HCT116 (cell line): ENCODE measurements around the gene HOXB1. TPM values are rescaled to one million over a fixed set of nuclear protein-coding genes. Genes with fewer than 3 reads are reported as not detected.

Experiments used
- ATAC-seq: fragments of 200-7000 bp; cut with Tn5 transposase; 2 replicates; pipeline ENCODE4 v1.9.1; 2020; ENCODE audit warnings: mild to moderate bottlenecking, moderate library complexity
- BruUV-seq: library from RNA; stranded (reverse); fragments of 400-500 nt; replicated peaks from 2 replicates; lab custom pipeline; 2021; lab: Mats Ljungman, UMichigan
- CTCF ChIA-PET: fragments of 300-600 bp; sonication (Branson Sonifier 250); formaldehyde crosslinking; loops from one replicate; lab custom pipeline; 2021; ENCODE audit warnings: antibody characterized with exemption; lab: Charles Lee
- POLR2A ChIA-PET: fragments of 300-600, 350-600 bp; sonication (Branson Sonifier 250); formaldehyde crosslinking; loops from one replicate; lab custom pipeline; 2021; ENCODE audit warnings: antibody characterized with exemption; lab: Charles Lee
- RAD21 ChIA-PET, 2 experiments: fragments of 300-600 bp; sonication (Branson Sonifier 250); formaldehyde crosslinking; loops; one replicate each; lab custom pipeline; 2023; ENCODE audit warnings: low total read pairs in 2 of 2; ENCODE audit not compliant: uncharacterized antibody in 2 of 2, unreplicated experiment in 2 of 2, low non-redundant PET in 1 of 2; lab: Charles Lee
- DNase-seq: peaks from one replicate; pipeline ENCODE4 v3.0.0-alpha.2; 2010; ENCODE audit warnings: low read depth, low spot score
- H2AFZ ChIP-seq: fragments of 200-600 bp; shearing (Covaris generic), sonication (generic); 2 replicates; pipeline ENCODE4 v1.6.1; 2017; ENCODE audit warnings: low read depth, mixed run types, mixed read lengths, antibody characterized with exemption, low read length; ENCODE audit not compliant: poor library complexity, severe bottlenecking
- H3K27ac ChIP-seq: 2 replicates; pipeline ENCODE4 v1.5.1; 2012; ENCODE audit warnings: low read depth, low read length
- H3K27me3 ChIP-seq: fragments of 200-600 bp; sonication (generic); 2 replicates; pipeline ENCODE4 v1.6.1; 2016; ENCODE audit warnings: mixed run types, low read length, mixed read lengths; ENCODE audit not compliant: insufficient read depth
- H3K36me3 ChIP-seq, 2 experiments: fragments of 200-500 bp in 1 of 2; fragments of 200-600 bp in 1 of 2; sonication (Bioruptor generic) in 1 of 2; sonication (generic) in 1 of 2; 2 replicates each; pipeline versions ENCODE4 v1.5.1 to v1.6.1; 2014 to 2016; ENCODE audit warnings: low read length in 2 of 2, inconsistent platforms in 1 of 2, mixed read lengths in 1 of 2, mixed run types in 1 of 2; ENCODE audit not compliant: insufficient read depth in 2 of 2, control insufficient read depth in 1 of 2
- H3K4me1 ChIP-seq, 2 experiments: fragments of 200-600 bp in 1 of 2; sonication (generic) in 1 of 2; 2 replicates each; pipeline versions ENCODE4 v1.5.1 to v1.6.1; 2012 to 2017; ENCODE audit warnings: low read length in 2 of 2, inconsistent platforms in 1 of 2, mild to moderate bottlenecking in 1 of 2, mixed read lengths in 1 of 2, mixed run types in 1 of 2, moderate library complexity in 1 of 2; ENCODE audit not compliant: insufficient read depth in 2 of 2, control insufficient read depth in 1 of 2
- H3K4me2 ChIP-seq: fragments of 200-600 bp; sonication (generic); 2 replicates; pipeline ENCODE4 v1.6.1; 2017; ENCODE audit warnings: mixed run types, low read length, mixed read lengths
- H3K4me3 ChIP-seq, 2 experiments: fragments of 200-600 bp in 1 of 2; sonication (generic) in 1 of 2; replicated peaks in 1 of 2; 2 replicates each; pipeline ENCODE4 v1.5.1; 2011 to 2016; ENCODE audit warnings: low read length in 2 of 2, control low read depth in 1 of 2, low read depth in 1 of 2, mild to moderate bottlenecking in 1 of 2, mixed read lengths in 1 of 2, mixed run types in 1 of 2
- H3K79me2 ChIP-seq: fragments of 200-600 bp; sonication (generic); 2 replicates; pipeline ENCODE4 v1.6.1; 2017; ENCODE audit warnings: mild to moderate bottlenecking, mixed run types, low read length, moderate library complexity, mixed read lengths; ENCODE audit not compliant: insufficient read depth
- H3K9ac ChIP-seq: fragments of 200-600 bp; sonication (generic); 2 replicates; pipeline ENCODE4 v1.6.1; 2016; ENCODE audit warnings: low read length, mixed read lengths
- H3K9me2 ChIP-seq: fragments of 200-600 bp; sonication (generic), shearing (Covaris generic); 2 replicates; pipeline ENCODE4 v1.6.1; 2017; ENCODE audit warnings: mixed run types, mild to moderate bottlenecking, moderate library complexity; ENCODE audit not compliant: insufficient read depth
- H3K9me3 ChIP-seq, 2 experiments: fragments of 200-500 bp in 1 of 2; fragments of 200-600 bp in 1 of 2; sonication (Bioruptor generic) in 1 of 2; sonication (generic) in 1 of 2; 2 replicates each; pipeline ENCODE4 v1.6.1; 2014 to 2017; ENCODE audit warnings: low read length in 2 of 2, mixed read lengths in 2 of 2, inconsistent platforms in 1 of 2, low read depth in 1 of 2, mild to moderate bottlenecking in 1 of 2, mixed run types in 1 of 2, moderate library complexity in 1 of 2; ENCODE audit not compliant: control insufficient read depth in 1 of 2, insufficient read depth in 1 of 2
- H4K20me1 ChIP-seq: fragments of 200-600 bp; sonication (generic), shearing (Covaris generic); 2 replicates; pipeline ENCODE4 v1.6.1; 2017; ENCODE audit warnings: mixed run types, mild to moderate bottlenecking, moderate library complexity; ENCODE audit not compliant: insufficient read depth
- CBX3 ChIP-seq: IDR thresholded peaks from 2 replicates; pipeline ENCODE4 v1.6.1; 2012; ENCODE audit warnings: low read depth
- CEBPB ChIP-seq: IDR thresholded peaks from 2 replicates; pipeline ENCODE4 v1.6.1; 2012; ENCODE audit warnings: low read depth
- EGR1 ChIP-seq: IDR thresholded peaks from 2 replicates; pipeline ENCODE4 v1.6.1; 2012; ENCODE audit warnings: low read depth
- ELF1 ChIP-seq: IDR thresholded peaks from 2 replicates; pipeline ENCODE4 v1.6.1; 2012; ENCODE audit warnings: low read depth, borderline replicate concordance
- EZH2 ChIP-seq: fragments of 200-600 bp; sonication (generic); IDR thresholded peaks from 2 replicates; pipeline ENCODE4 v1.6.1; 2017; ENCODE audit warnings: antibody characterized with exemption, mixed run types
- FOSL1 ChIP-seq: IDR thresholded peaks from 2 replicates; pipeline ENCODE4 v1.6.1; 2012; ENCODE audit warnings: low read depth
- MAX ChIP-seq: IDR thresholded peaks from 2 replicates; pipeline ENCODE4 v1.6.1; 2012
- RAD21 ChIP-seq: IDR thresholded peaks from 2 replicates; pipeline ENCODE4 v1.6.1; 2012; ENCODE audit warnings: low read depth, mild to moderate bottlenecking
- SIN3A ChIP-seq: IDR thresholded peaks from 2 replicates; pipeline ENCODE4 v1.6.1; 2012; ENCODE audit warnings: low read depth
- SP1 ChIP-seq: IDR thresholded peaks from 2 replicates; pipeline ENCODE4 v1.6.1; 2012; ENCODE audit warnings: low read depth
- ZFX ChIP-seq: fragments of 450-650 bp; IDR thresholded peaks from 2 replicates; pipeline ENCODE4 v1.6.1; 2017
- intact Hi-C: fragments of 100-400 bp; cut with micrococcal nuclease; formaldehyde crosslinking; loops from 2 replicates; pipeline ENCODE4 v1.10.0; 2022
- total RNA-seq: library from RNA; stranded (reverse); gene quantifications from one replicate; pipeline ENCODE4 v1.2.1, GENCODE V29; 2021; ENCODE audit not compliant: unreplicated experiment
- TF ChIP-seq, protein P1 (sequence below): IDR thresholded peaks from 2 replicates; pipeline ENCODE4 v1.6.1; 2011; ENCODE audit warnings: mild to moderate bottlenecking, low read length, moderate library complexity; ENCODE audit not compliant: insufficient replicate concordance; ENCODE audit errors: extremely low read depth
- TF ChIP-seq, protein P2 (sequence below), 3 experiments: fragments of 200-600 bp in 1 of 3; sonication (generic) in 1 of 3; IDR thresholded peaks in 2 of 3; conservative IDR thresholded peaks in 1 of 3; 2 replicates each; pipeline ENCODE4 v1.5.1; 2012 to 2017; ENCODE audit warnings: low read depth in 2 of 3, low read length in 2 of 3, antibody characterized with exemption in 1 of 3, borderline replicate concordance in 1 of 3, control low read depth in 1 of 3, mild to moderate bottlenecking in 1 of 3, mixed read lengths in 1 of 3, mixed run types in 1 of 3, moderate library complexity in 1 of 3; ENCODE audit not compliant: insufficient read depth in 1 of 3

The HOXB1 gene
- total RNA-seq, 1 experiment from 2014 or later = not detected

DNA sequence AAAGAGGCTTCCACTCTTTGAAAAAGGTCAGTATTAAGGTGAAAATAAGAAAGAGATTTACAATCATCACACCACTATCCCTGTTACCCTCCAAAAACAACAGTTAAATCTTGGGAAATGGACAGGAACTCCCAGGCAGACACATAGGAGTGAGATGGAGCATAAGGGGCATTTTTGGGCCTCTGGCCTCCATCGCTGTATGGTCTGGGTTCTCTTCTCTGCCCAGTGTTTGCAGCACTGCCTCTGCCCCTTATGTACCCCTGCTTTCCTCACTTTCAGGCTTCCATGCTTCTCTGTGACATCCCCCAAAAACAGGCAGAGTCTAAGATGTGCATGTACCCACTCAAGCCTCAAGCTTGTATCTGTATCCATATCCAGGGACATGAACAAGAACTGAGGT is 14.7 kb upstream of the HOXB1 start:
- POLR2A ChIA-PET = no interaction called here
- no peak for ATAC-seq
- no peak for TF ChIP-seq ELF1
- no peak for TF ChIP-seq SIN3A
- TF ChIP-seq RAD21 = no peak
- no peak for TF ChIP-seq FOSL1
- TF ChIP-seq ZFX = no peak
- TF ChIP-seq, protein P1, sequence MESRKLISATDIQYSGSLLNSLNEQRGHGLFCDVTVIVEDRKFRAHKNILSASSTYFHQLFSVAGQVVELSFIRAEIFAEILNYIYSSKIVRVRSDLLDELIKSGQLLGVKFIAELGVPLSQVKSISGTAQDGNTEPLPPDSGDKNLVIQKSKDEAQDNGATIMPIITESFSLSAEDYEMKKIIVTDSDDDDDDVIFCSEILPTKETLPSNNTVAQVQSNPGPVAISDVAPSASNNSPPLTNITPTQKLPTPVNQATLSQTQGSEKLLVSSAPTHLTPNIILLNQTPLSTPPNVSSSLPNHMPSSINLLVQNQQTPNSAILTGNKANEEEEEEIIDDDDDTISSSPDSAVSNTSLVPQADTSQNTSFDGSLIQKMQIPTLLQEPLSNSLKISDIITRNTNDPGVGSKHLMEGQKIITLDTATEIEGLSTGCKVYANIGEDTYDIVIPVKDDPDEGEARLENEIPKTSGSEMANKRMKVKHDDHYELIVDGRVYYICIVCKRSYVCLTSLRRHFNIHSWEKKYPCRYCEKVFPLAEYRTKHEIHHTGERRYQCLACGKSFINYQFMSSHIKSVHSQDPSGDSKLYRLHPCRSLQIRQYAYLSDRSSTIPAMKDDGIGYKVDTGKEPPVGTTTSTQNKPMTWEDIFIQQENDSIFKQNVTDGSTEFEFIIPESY = no peak
- no peak for TF ChIP-seq CBX3
- TF ChIP-seq EGR1 = no peak
- no peak for TF ChIP-seq MAX
- TF ChIP-seq SP1 = no peak
- no peak for TF ChIP-seq CEBPB
- TF ChIP-seq, protein P2, sequence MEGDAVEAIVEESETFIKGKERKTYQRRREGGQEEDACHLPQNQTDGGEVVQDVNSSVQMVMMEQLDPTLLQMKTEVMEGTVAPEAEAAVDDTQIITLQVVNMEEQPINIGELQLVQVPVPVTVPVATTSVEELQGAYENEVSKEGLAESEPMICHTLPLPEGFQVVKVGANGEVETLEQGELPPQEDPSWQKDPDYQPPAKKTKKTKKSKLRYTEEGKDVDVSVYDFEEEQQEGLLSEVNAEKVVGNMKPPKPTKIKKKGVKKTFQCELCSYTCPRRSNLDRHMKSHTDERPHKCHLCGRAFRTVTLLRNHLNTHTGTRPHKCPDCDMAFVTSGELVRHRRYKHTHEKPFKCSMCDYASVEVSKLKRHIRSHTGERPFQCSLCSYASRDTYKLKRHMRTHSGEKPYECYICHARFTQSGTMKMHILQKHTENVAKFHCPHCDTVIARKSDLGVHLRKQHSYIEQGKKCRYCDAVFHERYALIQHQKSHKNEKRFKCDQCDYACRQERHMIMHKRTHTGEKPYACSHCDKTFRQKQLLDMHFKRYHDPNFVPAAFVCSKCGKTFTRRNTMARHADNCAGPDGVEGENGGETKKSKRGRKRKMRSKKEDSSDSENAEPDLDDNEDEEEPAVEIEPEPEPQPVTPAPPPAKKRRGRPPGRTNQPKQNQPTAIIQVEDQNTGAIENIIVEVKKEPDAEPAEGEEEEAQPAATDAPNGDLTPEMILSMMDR (IDR thresholded peaks at IDR 0.05 in 2 of 3, conservative IDR thresholded peaks at IDR 0.05 in 1 of 3; ENCODE audit: borderline replicate concordance in 1 of 3, insufficient read depth in 1 of 3, low read depth in 2 of 3, low read length in 2 of 3) = no peak
- TF ChIP-seq EZH2 = no peak
- peaks cover 0 to 4% of the 10 kb centered on the region in 2 experiments; a peak in 1 of 4 replicates for H3K36me3 ChIP-seq
- H2AFZ ChIP-seq = no peak overlapping the region
- H3K4me2 ChIP-seq = no peak overlapping the region
- no peaks in the 10 kb centered on the region for H3K79me2 ChIP-seq
- no peaks in the 10 kb centered on the region for H4K20me1 ChIP-seq
- H3K27me3 ChIP-seq = no peaks in the 10 kb centered on the region
- intact Hi-C loops = no loop called here
- H3K9me2 ChIP-seq = no peaks in the 10 kb centered on the region
- no peak overlapping the region for H3K9ac ChIP-seq
- DNase-seq = no peak
- H3K27ac ChIP-seq = no peak overlapping the region
- peaks cover 0 to 10% of the 10 kb centered on the region in 2 experiments; a peak in 2 of 4 replicates for H3K4me1 ChIP-seq
- CTCF ChIA-PET = no interaction called here
- no peaks in the 10 kb centered on the region for H3K9me3 ChIP-seq
- H3K4me3 ChIP-seq = no peak overlapping the region
- no TSS peak for BruUV-seq
- RAD21 ChIA-PET = no interaction called here
